GM23338 (cell line): ENCODE data around the gene ST8SIA2. TPM values are rescaled to one million over a fixed set of nuclear protein-coding genes. Genes with fewer than 3 reads are reported as not detected.

Experiments
- ATAC-seq: fragments of 200-7000 bp; cut with Tn5 transposase; 3 replicates; pipeline ENCODE4 v1.9.1; 2020
- DNase-seq: peaks from one replicate; pipeline ENCODE4 v3.0.0-alpha.2; 2015; ENCODE audit warnings: low spot score
- H2AFZ ChIP-seq: fragments of 200-600 bp; sonication (generic); 2 replicates; pipeline ENCODE4 v1.8.0; 2016; ENCODE audit warnings: antibody characterized with exemption, mild to moderate bottlenecking, moderate library complexity
- H3F3A ChIP-seq: fragments of 200-600 bp; sonication (generic); replicated peaks from 2 replicates; pipeline ENCODE4 v1.8.0; 2017; ENCODE audit warnings: antibody characterized with exemption, mixed run types, low read depth
- H3K27ac ChIP-seq: fragments of 200-600 bp; sonication (generic); 2 replicates; pipeline ENCODE4 v1.6.1; 2016; ENCODE audit warnings: low read depth
- H3K27me3 ChIP-seq: fragments of 200-600 bp; sonication (generic); 2 replicates; pipeline ENCODE4 v1.8.0; 2016; ENCODE audit warnings: mild to moderate bottlenecking, mixed run types, moderate library complexity; ENCODE audit not compliant: insufficient read depth
- H3K36me3 ChIP-seq: fragments of 200-600 bp; sonication (generic); 2 replicates; pipeline ENCODE4 v1.8.0; 2016; ENCODE audit warnings: mild to moderate bottlenecking; ENCODE audit not compliant: insufficient read depth
- H3K4me1 ChIP-seq: fragments of 200-600 bp; sonication (generic); 2 replicates; pipeline ENCODE4 v1.8.0; 2016; ENCODE audit warnings: mild to moderate bottlenecking, moderate library complexity; ENCODE audit not compliant: insufficient read depth
- H3K4me2 ChIP-seq: fragments of 200-600 bp; sonication (generic); 2 replicates; pipeline ENCODE4 v1.7.1; 2017; ENCODE audit warnings: mixed run types
- H3K4me3 ChIP-seq: fragments of 200-600 bp; sonication (generic); 2 replicates; pipeline ENCODE4 v1.6.1; 2016; ENCODE audit warnings: mixed run types
- H3K79me2 ChIP-seq: fragments of 200-600 bp; sonication (generic); replicated peaks from 2 replicates; pipeline ENCODE4 v1.8.0; 2017; ENCODE audit warnings: mild to moderate bottlenecking; ENCODE audit not compliant: insufficient read depth
- H3K9me2 ChIP-seq: fragments of 200-600 bp; sonication (generic); 2 replicates; pipeline ENCODE4 v1.8.0; 2017; ENCODE audit not compliant: insufficient read depth
- H4K20me1 ChIP-seq: fragments of 200-600 bp; sonication (generic); replicated peaks from 2 replicates; pipeline ENCODE4 v1.8.0; 2017; ENCODE audit warnings: mild to moderate bottlenecking; ENCODE audit not compliant: insufficient read depth
- H3K27ac Mint-ChIP-seq: 2 replicates; pipeline ENCODE4 v1.8.0; 2020; ENCODE audit warnings: inconsistent platforms, mild to moderate bottlenecking, moderate library complexity, mixed read lengths
- H3K27me3 Mint-ChIP-seq: 3 replicates; pipeline ENCODE4 v1.8.0; 2022; ENCODE audit warnings: low read depth, mild to moderate bottlenecking, moderate library complexity, mixed read lengths, inconsistent platforms; ENCODE audit not compliant: insufficient read depth, poor library complexity
- H3K36me3 Mint-ChIP-seq: 3 replicates; pipeline ENCODE4 v1.8.0; 2021; ENCODE audit warnings: low read depth, mild to moderate bottlenecking, inconsistent platforms, moderate library complexity, mixed read lengths
- H3K4me1 Mint-ChIP-seq: 3 replicates; pipeline ENCODE4 v1.8.0; 2020; ENCODE audit warnings: mild to moderate bottlenecking, inconsistent platforms, mixed read lengths
- H3K4me3 Mint-ChIP-seq: 3 replicates; pipeline ENCODE4 v1.8.0; 2021; ENCODE audit warnings: moderate library complexity, mild to moderate bottlenecking, inconsistent platforms, mixed read lengths
- H3K9me3 Mint-ChIP-seq: 3 replicates; pipeline ENCODE4 v1.8.0; 2020; ENCODE audit warnings: moderate library complexity, mild to moderate bottlenecking, inconsistent platforms, mixed read lengths
- CREB1 ChIP-seq: fragments of 250-450 bp; sonication (Bioruptor Pico); IDR thresholded peaks from 2 replicates; pipeline ENCODE4 v1.5.0; 2020; ENCODE audit warnings: low read depth, mild to moderate bottlenecking, moderate library complexity
- ETS1 ChIP-seq: IDR thresholded peaks from 2 replicates; pipeline ENCODE4 v1.6.1; 2016; ENCODE audit warnings: antibody characterized with exemption
- EZH2 ChIP-seq: fragments of 200-600 bp; sonication (generic); IDR thresholded peaks from one replicate; pipeline ENCODE4 v1.8.0; 2017; ENCODE audit warnings: antibody characterized with exemption, mild to moderate bottlenecking, low read depth; ENCODE audit not compliant: unreplicated experiment
- JUNB ChIP-seq: IDR thresholded peaks from one replicate; pipeline ENCODE4 v1.6.1; 2016; ENCODE audit warnings: antibody characterized with exemption; ENCODE audit not compliant: unreplicated experiment
- NANOG ChIP-seq: IDR thresholded peaks from 2 replicates; pipeline ENCODE4 v1.6.1; 2016; ENCODE audit warnings: antibody characterized with exemption, borderline replicate concordance
- STAT1 ChIP-seq: IDR thresholded peaks from one replicate; pipeline ENCODE4 v1.6.1; 2016; ENCODE audit warnings: antibody characterized with exemption; ENCODE audit not compliant: unreplicated experiment
- ZNF114 ChIP-seq: fragments of 250-450 bp; sonication (Bioruptor Pico); IDR thresholded peaks from 2 replicates; pipeline ENCODE4 v1.5.0; 2020; ENCODE audit warnings: mild to moderate bottlenecking, moderate library complexity
- ZNF331 ChIP-seq: fragments of 250-450 bp; sonication (Bioruptor Pico); IDR thresholded peaks from 2 replicates; pipeline ENCODE4 v1.5.0; 2020; ENCODE audit warnings: low read depth, mild to moderate bottlenecking, moderate library complexity
- ZNF462 ChIP-seq: fragments of 250-450 bp; sonication (Bioruptor Pico); IDR thresholded peaks from 2 replicates; pipeline ENCODE4 v1.5.0; 2020; ENCODE audit warnings: mild to moderate bottlenecking, moderate library complexity
- long read RNA-seq: library from polyadenylated mRNA; unstranded; transcript quantifications from one replicate; pipeline ENCODE4 v2.0.0, GENCODE V29; 2020; ENCODE audit not compliant: unreplicated experiment
- polyA plus RNA-seq: library from polyadenylated mRNA; unstranded; fragments of >200 nt; fragmentation: Nextera tagmentation; extraction: Ambion mirVana; gene quantifications from 2 replicates; pipeline ENCODE4 v1.2.1, GENCODE V29; 2016
- total RNA-seq: library from RNA; depleted of rRNA; stranded (reverse); fragments of >200 nt; shearing (Covaris generic); gene quantifications from 2 replicates; pipeline ENCODE4 v1.2.3, GENCODE V29; 2014; rRNA removed

Gene ST8SIA2
- total RNA-seq (1.2 and 2.0 TPM in 2 replicates), polyA plus RNA-seq (0.66 and 0.90 TPM in 2 replicates)
- long read RNA-seq, full-length matches to known transcripts = 3 of 3 reads
- long read RNA-seq, partial matches to known transcripts = 0 of 3 reads
- long read RNA-seq, other reads (novel, unspliced or antisense) = 0 of 3 reads

GRCh38 chr15:92393071-92393979, at the start of gene ST8SIA2:
TSS of gene ST8SIA2 (plus strand) at chr15:92393881. CDS start at chr15:92394065, 184 bp downstream.
- Histone ChIP-seq H3K79me2 (no peaks in the 10 kb centered on the region), H4K20me1 (no peaks in the 10 kb centered on the region), H3K27ac (no peak within 1 kb of the TSS), H3K27me3 (peaks cover 57% of the 10 kb centered on the region), H3K4me1 (peaks cover 19% of the 10 kb centered on the region; the same call in 1 of the 2 replicates), H3K4me3 (peak within 1 kb of the TSS; percentile 96), H3K4me2 (peak within 1 kb of the TSS; percentile 97), H3K9me2 (no peaks in the 10 kb centered on the region), H3K36me3 (no peaks in the 10 kb centered on the region; the same call in 1 of the 2 replicates), H3F3A (0 out of 2 replicates have a peak, but pooled peaks cover 4% of the 10 kb centered on the region), H2AFZ (peak within 1 kb of the TSS; percentile 99)
- Mint-ChIP-seq H3K27me3 (peaks cover 53% of the 10 kb centered on the region), H3K36me3 (no peaks in the 10 kb centered on the region; the same call in 2 of the 3 replicates), H3K4me3 (peak within 1 kb of the TSS; percentile 90), H3K27ac (no peak within 1 kb of the TSS), H3K4me1 (peaks cover 26% of the 10 kb centered on the region), H3K9me3 (no peaks in the 10 kb centered on the region; the same call in 2 of the 3 replicates)
- DNase-seq (peak; percentile 87), ATAC-seq (peak; percentile 60)
- 0 out of 2 replicates have a peak, but pooled peaks have one; percentile 5 for TF ChIP-seq ETS1
- 0 out of 2 replicates have a peak, but pooled peaks have one; percentile 52 for TF ChIP-seq CREB1 (CRISPR knock-in tag)
- no peak for TF ChIP-seq ZNF331 (CRISPR knock-in tag)

- Histone ChIP-seq H3K27me3 (peaks cover 5% of the 10 kb centered on the region; the same call in 1 of the 2 replicates), H3K4me2 (peak overlapping the region; percentile 76), H3K4me1 (peaks cover 19% of the 10 kb centered on the region; the same call in 1 of the 2 replicates), H3K36me3 (no peaks in the 10 kb centered on the region), H3K4me3 (peak overlapping the region; percentile 40; the same call in 1 of the 2 replicates), H4K20me1 (no peaks in the 10 kb centered on the region), H3K79me2 (no peaks in the 10 kb centered on the region), H3K9me2 (no peaks in the 10 kb centered on the region), H3F3A (no peaks in the 10 kb centered on the region), H3K27ac (no peak overlapping the region), H2AFZ (peak overlapping the region; percentile 91)
- peak; percentile 60 for DNase-seq
- H3K27ac Mint-ChIP-seq = no peak overlapping the region
- peak; percentile 85 for ATAC-seq
- H3K9me3 Mint-ChIP-seq = no peaks in the 10 kb centered on the region; the same call in 2 of the 3 replicates
- H3K36me3 Mint-ChIP-seq = no peaks in the 10 kb centered on the region
- H3K27me3 Mint-ChIP-seq = peaks cover 12% of the 10 kb centered on the region
- H3K4me1 Mint-ChIP-seq = peaks cover 31% of the 10 kb centered on the region
- TF ChIP-seq STAT1 (no peak), CREB1 (CRISPR knock-in tag) (no peak), ZNF114 (CRISPR knock-in tag) (no peak), NANOG (no peak), ZNF331 (CRISPR knock-in tag) (no peak), JUNB (no peak), EZH2 (no peak), ZNF462 (CRISPR knock-in tag) (no peak)
- H3K4me3 Mint-ChIP-seq = peak overlapping the region; percentile 29; the same call in 1 of the 3 replicates
These were observed 49.6 kb upstream of the ST8SIA2 start for GRCh38 chr15:92343924-92344643.
